Measurements from ENCODE around the gene CBY1.

GRCh38 chr22:38715176-38715764 lies 58.8 kb downstream of the CBY1 start:
- TF ChIP-seq CTCF (conservative IDR thresholded peaks at IDR 0.05; ENCODE audit: low read depth, low read length) (no peak), EZH2 (IDR thresholded peaks at IDR 0.05; ENCODE audit: low read length, unreplicated experiment) (no peak)

All from PC-3 (cell line).